GM12878 (cell line): ENCODE measurements around the gene NRG3. TPM values are rescaled to one million over a fixed set of nuclear protein-coding genes. Genes with fewer than 3 reads are reported as not detected.

ENCODE experiments used
- BCLAF1 ChIP-seq: fragments of 450-650 bp; IDR thresholded peaks from 2 replicates; pipeline ENCODE4 v1.6.1; 2017; ENCODE audit warnings: antibody characterized with exemption, mild to moderate bottlenecking, moderate library complexity
- CHD1 ChIP-seq: IDR thresholded peaks from 2 replicates; pipeline ENCODE4 v1.6.1; 2012; ENCODE audit warnings: low read depth, low read length, improper control_type of control experiment
- STAT1 ChIP-seq: fragments of 450-650 bp; conservative IDR thresholded peaks from 2 replicates; pipeline ENCODE4 v1.6.1; 2014; ENCODE audit warnings: antibody characterized with exemption, mild to moderate bottlenecking
- ZNF687 ChIP-seq: fragments of 450-650 bp; IDR thresholded peaks from 2 replicates; pipeline ENCODE4 v1.6.1; 2017; ENCODE audit warnings: mild to moderate bottlenecking, moderate library complexity
- polyA plus RNA-seq, 11 experiments: library from polyadenylated mRNA; depleted of rRNA in 4 of 11; unstranded in 6 of 11; stranded (reverse) in 5 of 11; fragments of >200 nt; fragmentation: Nextera tagmentation in 4 of 11; fragmentation: Illumina TruSeq in 1 of 11; extraction: Ambion mirVana in 4 of 11; extraction: Trizol in 1 of 11; gene quantifications; 1 replicate in 1 of 11; 2 replicates in 10 of 11; pipeline versions ENCODE4 v1.2.1 to v1.2.3, GENCODE V29; 2011 to 2016; ENCODE audit warnings: inconsistent platforms in 2 of 11, missing spikeins in 2 of 11, low read depth in 1 of 11
- total RNA-seq, 4 experiments: library from RNA; depleted of rRNA in 3 of 4; stranded (reverse); fragments of >200 nt in 3 of 4; fragmentation: Illumina TruSeq in 1 of 4; extraction: Trizol in 1 of 4; gene quantifications; 2 replicates each; pipeline versions ENCODE4 v1.2.1 to v1.2.3, GENCODE V29; 2013 to 2021

Gene NRG3
- total and polyA plus RNA-seq, 10 of the 15 experiments (the other 5 are each of a cell fraction or from before 2014, with no cell fraction given), result 0.03 to 0.41 (median 0.17) TPM; not detected in 3

- TF ChIP-seq BCLAF1 (no peak), ZNF687 (no peak), STAT1 (no peak), CHD1 (no peak)
These were observed 516.1 kb downstream of the NRG3 start (continued) for GRCh38 chr10:82390866-82391658.
